Posterior vena cava (tissue), 2 donors: ENCODE measurements around the gene CHD9NB. TPM values are rescaled to one million over a fixed set of nuclear protein-coding genes. Genes with fewer than 3 reads are reported as not detected.

Experiments used
- total RNA-seq, 2 donors: library from RNA; stranded (reverse); fragmentation: NEBNext Ultra II Directional; extraction: Animal tissue kit (Norgen Biotek cat#: 25700); gene quantifications; one replicate each; pipeline ENCODE4 v1.2.1, GENCODE V29; 2021
- donor health status: DM: yes; HTN: yes; CAD: no.
- donor health status: DM: yes; HTN: yes; CAD: no.

The CHD9NB gene
- total RNA-seq, 2 donors from 2014 or later, result 1.0 to 3.2 TPM

Other genes with a start within 250 kb of the CHD9NB start
- 10 to 100 TPM; 84.7 to 90.4 TPM for gene CHD9, start 2.1 kb upstream of the CHD9NB start, total RNA-seq